GM18870 (cell line): ENCODE measurements around the gene DGCR2.
"Not testable (repeated sequence)": the region's sequence is repeated elsewhere in the genome, so short reads cannot be mapped to it uniquely, and the experiment has no call there.

Source experiments
- ATAC-seq: cut with Tn5 transposase; IDR thresholded peaks from one replicate; pipeline ENCODE4 v1.9.1; 2021; ENCODE audit warnings: moderate library complexity; ENCODE audit not compliant: unreplicated experiment

Gene DGCR2

DNA sequence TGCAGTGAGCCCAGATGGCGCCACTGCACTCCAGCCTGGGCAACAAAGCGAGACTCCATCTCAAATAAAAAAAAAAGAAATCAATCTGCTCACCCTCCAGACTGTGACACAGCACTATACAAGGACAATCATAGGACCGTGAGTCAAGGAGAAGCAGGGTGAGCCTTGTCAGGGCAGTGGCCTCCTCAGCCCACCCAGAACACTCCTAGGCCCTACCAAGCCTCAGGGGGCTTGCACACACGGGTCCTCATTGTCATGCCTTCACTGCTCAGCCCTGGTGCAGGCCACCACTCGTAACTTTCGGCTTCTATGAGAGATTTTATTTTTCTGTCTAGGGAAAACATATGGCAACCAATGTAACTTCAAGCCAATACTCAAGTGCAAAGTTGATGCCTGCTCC is 35.8 kb downstream of the DGCR2 start:
- ATAC-seq = no peak

DNA sequence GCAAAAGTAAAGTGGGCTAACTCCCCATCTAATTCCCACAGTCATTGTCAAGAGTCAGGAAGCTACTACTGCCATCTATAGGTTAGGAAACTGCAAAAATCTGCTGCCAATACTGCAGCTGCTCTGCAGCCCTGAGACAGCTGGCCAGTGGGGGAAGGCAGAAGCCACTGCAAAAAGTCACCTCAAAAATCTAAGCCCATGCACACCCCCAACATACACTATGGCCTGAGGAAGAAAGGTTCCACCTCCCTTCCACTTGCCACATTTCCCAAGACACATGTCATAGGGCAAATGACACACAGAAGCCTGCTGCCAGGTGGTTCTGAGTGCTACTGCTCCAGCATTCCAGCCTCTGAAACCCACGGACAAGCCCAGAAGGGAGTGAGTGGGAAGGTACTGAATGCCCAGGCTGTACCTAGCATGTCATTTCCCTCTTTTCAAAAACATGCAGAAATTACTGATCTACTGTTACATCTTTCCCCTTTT is 36.9 kb downstream of the DGCR2 start:
- no peak for ATAC-seq

DNA sequence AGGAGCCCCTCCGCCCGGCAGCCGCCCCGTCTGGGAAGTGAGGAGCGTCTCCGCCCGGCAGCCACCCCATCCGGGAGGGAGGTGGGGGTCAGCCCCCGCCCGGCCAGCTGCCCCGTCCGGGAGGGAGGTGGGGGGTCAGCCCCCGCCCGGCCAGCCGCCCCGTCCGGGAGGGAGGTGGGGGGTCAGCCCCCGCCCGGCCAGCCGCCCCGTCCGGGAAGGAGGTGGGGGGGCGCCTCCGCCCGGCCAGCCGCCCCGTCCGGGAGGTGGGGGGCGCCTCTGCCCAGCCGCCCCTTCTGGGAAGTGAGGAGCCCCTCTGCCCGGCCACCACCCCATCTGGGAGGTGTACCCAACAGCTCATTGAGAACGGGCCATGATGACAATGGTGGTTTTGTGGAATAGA is 37.6 kb downstream of the DGCR2 start:
- ATAC-seq = not testable (repeated sequence)

GRCh38 chr22:19084126-19084525 is 38.1 kb downstream of the DGCR2 start:
- not testable (repeated sequence) for ATAC-seq

- ATAC-seq = no peak
These were observed 39.4 kb downstream of the DGCR2 start for GRCh38 chr22:19082793-19083192.

DNA sequence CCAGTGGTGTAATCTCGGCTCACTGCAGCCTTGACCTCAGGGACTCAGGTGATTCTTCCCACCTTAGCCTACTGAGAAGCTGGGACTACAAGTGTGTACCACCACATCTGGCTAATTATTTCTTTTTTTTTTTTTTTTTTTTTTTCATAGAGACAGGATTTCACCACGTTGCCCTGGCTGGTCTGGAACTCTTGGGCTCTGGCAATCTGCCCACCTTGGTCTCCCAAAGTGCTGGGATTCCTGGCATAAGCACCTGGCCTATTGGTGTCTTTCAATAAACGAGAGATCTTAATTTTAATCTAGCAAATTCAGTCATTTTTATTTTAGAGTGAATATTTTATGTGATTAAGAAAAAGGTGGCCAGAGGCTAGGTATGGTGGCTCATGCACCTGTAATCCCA is 40.1 kb downstream of the DGCR2 start:
- ATAC-seq = no peak

DNA sequence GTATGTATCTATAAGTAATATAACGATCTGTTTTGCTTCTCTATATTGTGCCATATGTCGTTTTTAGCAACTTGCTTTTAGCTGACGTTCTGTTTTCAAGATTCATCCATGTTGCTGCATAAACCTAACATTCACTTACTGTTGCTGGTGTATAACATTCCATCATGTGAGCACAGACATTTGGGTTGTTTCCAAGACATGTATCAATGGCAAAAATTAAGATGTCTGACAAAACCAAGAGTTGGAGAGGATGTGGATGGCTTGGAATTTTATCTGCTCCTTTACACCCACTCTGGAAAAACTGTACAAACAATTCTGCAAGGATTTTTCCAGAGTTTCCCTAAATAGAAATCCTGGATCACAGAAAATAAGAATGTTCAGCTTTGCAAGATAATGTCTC is 40.9 kb downstream of the DGCR2 start:
- ATAC-seq = no peak

- no peak for ATAC-seq
These were observed 41.4 kb downstream of the DGCR2 start for GRCh38 chr22:19080853-19081252.

DNA sequence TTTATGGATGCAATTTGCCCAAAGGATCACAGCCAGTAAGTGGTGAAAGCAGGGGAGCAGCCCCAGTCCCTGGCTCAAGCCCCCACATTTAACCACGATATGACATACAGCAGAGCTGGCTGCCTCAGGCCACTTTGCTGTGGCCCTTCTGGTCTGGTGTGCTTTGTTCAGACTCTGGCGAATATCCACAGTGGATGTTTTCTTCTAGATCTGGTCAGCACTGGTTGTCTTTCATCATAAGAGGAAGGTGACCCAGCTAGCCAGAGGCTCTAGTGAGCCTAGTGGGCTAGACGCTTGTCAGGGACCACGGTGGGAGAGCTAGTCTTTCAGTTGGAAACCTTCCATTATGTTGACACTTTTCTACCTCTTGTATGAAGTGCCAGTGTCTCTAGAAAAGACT is 42.5 kb downstream of the DGCR2 start:
- ATAC-seq = no peak

DNA sequence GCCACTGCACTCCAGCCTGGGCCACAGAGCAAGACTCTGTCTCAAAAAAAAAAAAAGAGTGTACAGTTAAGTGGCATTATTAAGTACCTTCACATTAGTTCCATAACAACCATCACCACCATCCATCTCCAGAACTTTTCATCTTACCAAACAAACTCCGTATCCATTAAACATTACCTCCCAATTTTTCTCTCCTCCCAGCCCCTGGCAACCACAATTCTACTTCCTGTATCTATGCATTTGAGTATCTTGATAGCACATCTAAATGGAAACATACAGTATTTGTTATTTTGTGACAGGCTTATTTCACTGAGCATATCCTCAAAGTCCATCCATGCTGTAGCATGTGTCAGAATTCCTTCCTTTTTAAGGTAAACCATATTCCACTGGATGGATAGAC is 46.8 kb downstream of the DGCR2 start:
- no peak for ATAC-seq

- not testable (repeated sequence) for ATAC-seq
These were observed 49.4 kb downstream of the DGCR2 start for GRCh38 chr22:19072853-19073252.

- ATAC-seq = no peak
These were observed 51.6 kb downstream of the DGCR2 start for GRCh38 chr22:19070397-19071169.

- ATAC-seq = no peak
These were observed 52.8 kb downstream of the DGCR2 start for GRCh38 chr22:19069451-19069850.

- no peak for ATAC-seq
These were observed 53.4 kb downstream of the DGCR2 start for GRCh38 chr22:19068784-19069271.

- no peak for ATAC-seq
These were observed 54.4 kb downstream of the DGCR2 start for GRCh38 chr22:19067696-19068348.

DNA sequence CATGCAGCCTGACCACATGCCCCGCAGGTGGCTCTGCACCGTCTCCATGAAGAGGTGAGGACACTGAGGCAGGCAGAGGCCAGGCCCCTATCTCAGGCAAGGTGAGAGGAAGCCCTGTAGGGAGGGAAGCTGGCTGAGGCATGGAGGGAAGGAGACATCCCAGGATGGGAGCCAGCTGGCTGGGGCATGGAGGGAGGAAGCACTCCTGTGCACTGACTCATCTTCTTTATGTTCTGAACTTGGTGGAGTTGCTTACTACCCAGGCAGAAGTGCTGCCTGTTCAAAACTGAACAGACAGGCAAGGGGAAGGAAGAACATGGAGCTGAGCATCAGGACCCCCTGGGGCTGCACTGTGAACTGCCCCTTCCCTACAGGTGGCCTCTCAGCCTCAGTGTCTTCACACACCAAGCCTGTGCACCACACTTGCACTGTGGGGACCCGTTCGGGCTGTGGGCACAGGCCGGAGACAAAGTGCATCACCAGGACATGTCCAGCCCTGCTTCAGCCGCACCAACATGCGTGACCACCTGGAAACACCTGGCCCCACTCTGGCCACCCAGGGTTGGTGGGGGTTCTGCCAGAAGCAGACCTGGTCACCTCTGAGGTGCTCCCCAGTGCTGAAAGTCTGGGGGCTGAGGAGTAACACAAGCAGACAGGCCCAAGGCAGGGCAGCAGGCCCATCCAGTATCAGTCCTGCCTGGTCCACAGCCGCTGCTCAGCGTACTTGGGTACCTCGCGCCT is 55.5 kb downstream of the DGCR2 start:
- no peak for ATAC-seq

DNA sequence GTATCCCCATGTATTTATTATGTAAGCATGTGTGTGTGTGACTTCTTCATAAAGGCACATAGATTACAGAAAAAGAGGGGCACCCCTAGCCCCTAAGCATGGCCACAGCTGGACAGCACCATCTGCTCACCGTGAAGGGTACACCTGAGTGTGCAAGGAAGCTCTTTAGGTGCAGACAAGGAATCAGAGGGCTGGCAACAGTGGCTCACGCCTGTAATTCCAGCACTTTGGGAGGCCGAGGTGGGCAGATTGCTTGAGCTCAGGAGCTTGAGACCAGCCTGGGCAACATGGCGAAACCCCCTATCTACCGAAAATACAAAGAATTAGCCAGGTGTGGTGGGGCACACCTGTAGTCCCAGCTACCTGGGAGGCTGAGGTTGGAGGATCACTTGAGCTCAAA is 56.3 kb downstream of the DGCR2 start:
- no peak for ATAC-seq

- ATAC-seq = no peak
These were observed 56.8 kb downstream of the DGCR2 start for GRCh38 chr22:19065298-19065859.

- no peak for ATAC-seq
These were observed 57.7 kb downstream of the DGCR2 start for GRCh38 chr22:19064354-19065054.

DNA sequence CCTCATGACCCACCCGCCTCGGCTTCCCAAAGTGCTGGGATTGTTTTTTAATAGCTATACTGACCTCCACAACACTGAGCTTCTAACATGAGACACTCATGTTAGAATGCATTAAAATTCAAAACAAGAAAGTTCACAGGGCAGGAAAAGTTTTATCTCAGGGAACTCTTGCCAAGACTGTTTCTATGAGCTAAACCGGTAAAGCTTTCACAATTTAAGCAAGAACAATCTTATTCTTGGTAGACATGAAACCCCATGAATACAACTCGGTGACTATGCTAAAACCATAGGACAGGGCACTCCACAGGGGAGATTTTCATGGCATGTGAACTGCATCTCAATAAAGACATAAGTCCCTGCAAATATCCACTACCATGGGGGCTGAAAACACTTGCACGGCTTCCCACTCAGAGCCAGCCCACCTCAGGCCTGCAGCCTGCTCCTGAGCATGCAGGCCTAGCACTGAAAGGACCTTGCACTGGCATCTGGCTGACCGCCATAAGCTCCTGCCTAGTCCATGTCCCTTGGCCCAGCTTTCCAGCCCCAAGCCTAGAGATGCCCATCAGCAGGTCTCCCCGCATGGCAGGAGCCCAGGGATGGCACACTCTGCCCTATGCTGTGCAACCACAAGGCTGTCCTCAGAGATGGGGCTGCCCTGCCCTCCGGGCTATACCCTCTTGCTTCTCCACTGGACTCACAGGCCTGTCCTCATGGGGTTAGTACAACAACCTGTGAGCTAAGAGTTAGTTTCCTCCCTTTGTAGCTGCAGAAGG is 58.4 kb downstream of the DGCR2 start:
- no peak for ATAC-seq
